ENCODE results near the gene KRTAP2-1. TPM values are rescaled to one million over a fixed set of nuclear protein-coding genes. Genes with fewer than 3 reads are reported as not detected.

Gene KRTAP2-1
- total RNA-seq, 4 donors from 2014 or later: not detected

GRCh38 chr17:41012326-41013120 lies 34.6 kb downstream of the KRTAP2-1 start:
- Histone ChIP-seq H3K27me3 (no peaks in the 10 kb centered on the region), H3K4me3 (no peak overlapping the region), H3K9me3 (no peaks in the 10 kb centered on the region), H3K27ac (no peak overlapping the region), H3K4me1 (no peaks in the 10 kb centered on the region), H3K36me3 (no peaks in the 10 kb centered on the region)
- intact Hi-C loops (cut with DNase I; ENCODE audit: low total_unique reads): no loop called here
- no peak for DNase-seq
- TF ChIP-seq POLR2A (IDR thresholded peaks at IDR 0.05): no peak
- TF ChIP-seq CTCF (IDR thresholded peaks at IDR 0.05): no peak

DNA sequence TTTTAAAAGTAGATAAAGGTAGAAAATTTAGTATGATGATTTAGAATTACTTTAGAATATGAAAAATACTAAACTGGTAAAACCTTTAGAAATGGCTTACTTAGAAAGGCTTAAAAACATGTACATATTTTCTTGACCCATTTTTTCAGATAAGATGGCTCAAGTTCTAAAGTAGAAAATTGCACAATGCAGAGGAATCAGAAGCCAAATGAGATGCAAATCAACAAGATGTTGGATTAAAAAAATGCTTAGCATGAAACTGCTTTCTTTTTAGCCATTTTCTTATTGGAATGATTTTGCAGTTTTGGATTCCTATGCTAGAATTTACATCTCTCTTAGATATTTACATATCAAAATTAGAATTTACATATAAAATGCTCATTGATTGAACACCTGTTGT lies 36.7 kb downstream of the KRTAP2-1 start:
- Histone ChIP-seq H3K4me1 (no peaks in the 10 kb centered on the region), H3K27ac (no peak overlapping the region), H3K36me3 (no peaks in the 10 kb centered on the region), H3K9me3 (no peaks in the 10 kb centered on the region), H3K27me3 (no peaks in the 10 kb centered on the region), H3K4me3 (no peak overlapping the region)
- no peak for DNase-seq
- TF ChIP-seq CTCF (IDR thresholded peaks at IDR 0.05) (no peak), POLR2A (IDR thresholded peaks at IDR 0.05) (no peak)
- intact Hi-C loops (cut with DNase I; ENCODE audit: low total_unique reads): no loop called here

GRCh38 chr17:41009936-41010335 lies 37.2 kb downstream of the KRTAP2-1 start:
- intact Hi-C loops (cut with DNase I; ENCODE audit: low total_unique reads): no loop called here
- Histone ChIP-seq H3K27me3 (no peaks in the 10 kb centered on the region), H3K36me3 (no peaks in the 10 kb centered on the region), H3K4me1 (no peaks in the 10 kb centered on the region), H3K9me3 (no peaks in the 10 kb centered on the region), H3K27ac (no peak overlapping the region), H3K4me3 (no peak overlapping the region)
- DNase-seq: no peak
- TF ChIP-seq CTCF (IDR thresholded peaks at IDR 0.05) (no peak), POLR2A (IDR thresholded peaks at IDR 0.05) (no peak)

GRCh38 chr17:41009301-41009760 lies 37.8 kb downstream of the KRTAP2-1 start:
- TF ChIP-seq CTCF (IDR thresholded peaks at IDR 0.05): no peak
- no peak for TF ChIP-seq POLR2A (IDR thresholded peaks at IDR 0.05)
- no peaks in the 10 kb centered on the region for H3K4me1 ChIP-seq
- intact Hi-C loops (cut with DNase I; ENCODE audit: low total_unique reads): no loop called here
- no peaks in the 10 kb centered on the region for H3K36me3 ChIP-seq
- no peaks in the 10 kb centered on the region for H3K9me3 ChIP-seq
- H3K27me3 ChIP-seq: no peaks in the 10 kb centered on the region
- DNase-seq: no peak
- no peak overlapping the region for H3K4me3 ChIP-seq
- H3K27ac ChIP-seq: no peak overlapping the region

- intact Hi-C loops (cut with DNase I; ENCODE audit: low total_unique reads): no loop called here
- H3K27ac ChIP-seq: no peak within 1 kb of the TSS
- TF ChIP-seq POLR2A (IDR thresholded peaks at IDR 0.05) (no peak), CTCF (IDR thresholded peaks at IDR 0.05) (no peak)
These were observed 38.3 kb downstream of the KRTAP2-1 start, which contains the start of gene KRTAP3-1 for GRCh38 chr17:41008811-41009210. TSS of gene KRTAP3-1 (minus strand) at chr17:41009128. CDS start at chr17:41009074, 54 bp downstream.

More at GRCh38 chr17:41008811-41009210, 38.3 kb downstream of the KRTAP2-1 start, which contains the start of gene KRTAP3-1:
- Histone ChIP-seq H3K27me3 (no peaks in the 10 kb centered on the region), H3K36me3 (no peaks in the 10 kb centered on the region), H3K4me3 (no peak within 1 kb of the TSS), H3K4me1 (no peaks in the 10 kb centered on the region), H3K9me3 (no peaks in the 10 kb centered on the region)
- no peak for DNase-seq
